ENCODE results near the gene GOSR2.

DNA sequence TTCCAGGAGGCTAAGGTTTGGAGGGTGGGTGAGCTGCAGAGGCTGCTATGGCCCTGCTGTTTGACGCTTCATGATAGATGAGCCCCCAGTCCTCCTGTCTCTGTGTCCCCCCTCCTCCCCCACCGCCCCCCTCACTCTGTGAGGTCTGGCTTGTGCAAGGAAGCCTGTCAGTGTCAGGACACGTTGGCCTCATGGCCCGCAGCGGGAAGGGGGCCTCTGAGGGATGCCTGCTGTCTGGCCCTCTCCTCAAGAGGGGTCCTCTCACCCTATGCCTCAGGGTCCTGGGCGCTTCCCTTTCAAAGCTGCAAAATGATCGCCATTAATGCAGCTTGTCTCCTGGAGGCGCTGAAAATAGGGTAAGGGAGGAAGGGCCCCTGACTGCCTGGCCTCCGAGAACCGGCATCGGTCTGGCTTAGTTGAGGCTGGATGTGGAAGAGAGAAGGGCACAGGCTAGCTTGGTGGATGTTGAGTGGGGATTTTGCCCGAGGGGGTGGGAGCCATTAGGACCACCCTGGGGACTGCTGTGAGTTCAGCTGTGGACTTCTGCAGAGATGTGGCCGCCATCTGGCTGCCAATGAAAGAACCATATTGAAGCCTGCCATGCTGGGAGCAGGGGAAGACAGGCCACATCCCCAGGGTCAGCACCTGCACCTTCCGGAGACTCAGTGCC, 14.8 kb upstream of the GOSR2 start:
- TF ChIP-seq, protein P1, sequence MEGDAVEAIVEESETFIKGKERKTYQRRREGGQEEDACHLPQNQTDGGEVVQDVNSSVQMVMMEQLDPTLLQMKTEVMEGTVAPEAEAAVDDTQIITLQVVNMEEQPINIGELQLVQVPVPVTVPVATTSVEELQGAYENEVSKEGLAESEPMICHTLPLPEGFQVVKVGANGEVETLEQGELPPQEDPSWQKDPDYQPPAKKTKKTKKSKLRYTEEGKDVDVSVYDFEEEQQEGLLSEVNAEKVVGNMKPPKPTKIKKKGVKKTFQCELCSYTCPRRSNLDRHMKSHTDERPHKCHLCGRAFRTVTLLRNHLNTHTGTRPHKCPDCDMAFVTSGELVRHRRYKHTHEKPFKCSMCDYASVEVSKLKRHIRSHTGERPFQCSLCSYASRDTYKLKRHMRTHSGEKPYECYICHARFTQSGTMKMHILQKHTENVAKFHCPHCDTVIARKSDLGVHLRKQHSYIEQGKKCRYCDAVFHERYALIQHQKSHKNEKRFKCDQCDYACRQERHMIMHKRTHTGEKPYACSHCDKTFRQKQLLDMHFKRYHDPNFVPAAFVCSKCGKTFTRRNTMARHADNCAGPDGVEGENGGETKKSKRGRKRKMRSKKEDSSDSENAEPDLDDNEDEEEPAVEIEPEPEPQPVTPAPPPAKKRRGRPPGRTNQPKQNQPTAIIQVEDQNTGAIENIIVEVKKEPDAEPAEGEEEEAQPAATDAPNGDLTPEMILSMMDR (conservative IDR thresholded peaks at IDR 0.05; ENCODE audit: low read length): no peak
- TF ChIP-seq EZH2phosphoT487 (IDR thresholded peaks at IDR 0.05; ENCODE audit: borderline replicate concordance): no peak
